Measurements from ENCODE around the gene SCNN1G. TPM values are rescaled to one million over a fixed set of nuclear protein-coding genes. Genes with fewer than 3 reads are reported as not detected.

Gene SCNN1G
- total RNA-seq, result 11.5 TPM
- polyA plus RNA-seq (ENCODE audit: insufficient read depth, low read depth, low replicate concordance), result 72.6 TPM
- long read RNA-seq, donor 1, partial matches to known transcripts, result 5 of 8 reads
- long read RNA-seq, donor 1, other reads (novel, unspliced or antisense), result 0 of 8 reads
- long read RNA-seq, donor 2, transcript SCNN1G-201 (13 exons, 3,507 nt), result major isoform, 7 of 7 reads
- long read RNA-seq, donor 2, partial matches to known transcripts, result 0 of 7 reads
- long read RNA-seq, donor 2, other reads (novel, unspliced or antisense), result 0 of 7 reads
- long read RNA-seq, donor 3, transcript SCNN1G-201 (13 exons, 3,507 nt), result major isoform, 10 of 25 reads
- long read RNA-seq, donor 3, partial matches to known transcripts, result 15 of 25 reads
- long read RNA-seq, donor 3, other reads (novel, unspliced or antisense), result 0 of 25 reads
- long read RNA-seq, donor 4, partial matches to known transcripts, result 0 of 2 reads
- long read RNA-seq, donor 4, other reads (novel, unspliced or antisense), result 0 of 2 reads
- long read RNA-seq, donor 5, result 0 reads
- long read RNA-seq, donor 6, partial matches to known transcripts, result 0 of 2 reads
- long read RNA-seq, donor 6, other reads (novel, unspliced or antisense), result 0 of 2 reads
- long read RNA-seq, donor 7, transcript SCNN1G-201 (13 exons, 3,507 nt), result major isoform, 9 of 13 reads
- long read RNA-seq, donor 7, partial matches to known transcripts, result 3 of 13 reads
- long read RNA-seq, donor 7, other reads (novel, unspliced or antisense), result 1 of 13 reads
- long read RNA-seq, donor 8, partial matches to known transcripts, result 23 of 26 reads
- long read RNA-seq, donor 8, other reads (novel, unspliced or antisense), result 0 of 26 reads
- long read RNA-seq, donor 9, result 0 reads
- long read RNA-seq, donor 10, transcript SCNN1G-201 (13 exons, 3,507 nt), result major isoform, 5 of 5 reads
- long read RNA-seq, donor 10, partial matches to known transcripts, result 0 of 5 reads
- long read RNA-seq, donor 10, other reads (novel, unspliced or antisense), result 0 of 5 reads

- Histone ChIP-seq H3K4me3 (ENCODE audit: low read length in 3 of 3) (peak within 1 kb of the TSS; percentile 49 to 58 (median 55)), H3K9ac (ENCODE audit: low read length in 3 of 3) (peak within 1 kb of the TSS in 2 of 3 donors; percentile 6 to 41), H3K36me3 (ENCODE audit: control insufficient read depth in 2 of 3, insufficient read depth in 3 of 3, low read length in 3 of 3) (no peaks in the 10 kb centered on the region), H3K27me3 (ENCODE audit: control insufficient read depth, insufficient read depth, low read length) (peaks cover 3% of the 10 kb centered on the region), H3K27ac (ENCODE audit: low read depth in 2 of 2, low read length in 2 of 2) (no peak within 1 kb of the TSS), H3K9me3 (ENCODE audit: control insufficient read depth in 2 of 3, insufficient read depth in 1 of 3, low read length in 3 of 3) (no peaks in the 10 kb centered on the region), H3K4me1 (ENCODE audit: control insufficient read depth in 2 of 3, insufficient read depth in 2 of 3, low read depth in 1 of 3, low read length in 3 of 3) (peaks cover 0 to 6% (median 0%) of the 10 kb centered on the region in 3 donors)
- TF ChIP-seq CTCF (IDR thresholded peaks at IDR 0.05; ENCODE audit: borderline replicate concordance, extremely low read depth, insufficient read depth), result no peak
- intact Hi-C loops (cut with DNase I), result no loop called here
- no peak for FAIRE-seq
- peak; percentile 55 to 73 (median 65) for DNase-seq
Observed at GRCh38 chr16:23182679-23183542, at the start of gene SCNN1G. Gene SCNN1G (plus strand): TSS chr16:23182745. CDS start chr16:23186272, 3,527 bp downstream.

- H3K36me3 ChIP-seq (ENCODE audit: control insufficient read depth in 2 of 3, insufficient read depth in 3 of 3, low read length in 3 of 3), result no peaks in the 10 kb centered on the region
- DNase-seq, result peak in 2 of 5 donors; percentile 27 to 60
- intact Hi-C loops (cut with DNase I), result no loop called here
- FAIRE-seq, result no peak
- H3K9ac ChIP-seq (ENCODE audit: low read length in 3 of 3), result peak overlapping the region in 1 of 3 donors; percentile 18
- no peaks in the 10 kb centered on the region for H3K27me3 ChIP-seq (ENCODE audit: control insufficient read depth, insufficient read depth, low read length)
- no peak for TF ChIP-seq CTCF (IDR thresholded peaks at IDR 0.05; ENCODE audit: borderline replicate concordance, extremely low read depth, insufficient read depth)
- peak overlapping the region in 1 of 2 donors; percentile 20 for H3K27ac ChIP-seq (ENCODE audit: low read depth in 2 of 2, low read length in 2 of 2)
- H3K9me3 ChIP-seq (ENCODE audit: control insufficient read depth in 2 of 3, insufficient read depth in 1 of 3, low read length in 3 of 3), result peaks cover 0 to 4% (median 0%) of the 10 kb centered on the region in 3 donors
- peak overlapping the region; percentile 3 to 26 (median 13) for H3K4me3 ChIP-seq (ENCODE audit: low read length in 3 of 3)
- H3K4me1 ChIP-seq (ENCODE audit: control insufficient read depth in 2 of 3, insufficient read depth in 2 of 3, low read depth in 1 of 3, low read length in 3 of 3), result peaks cover 3 to 15% (median 5%) of the 10 kb centered on the region in 3 donors
Observed at GRCh38 chr16:23132775-23133463, 49.6 kb upstream of the SCNN1G start.

- H3K9ac ChIP-seq (ENCODE audit: low read length in 3 of 3), result no peak overlapping the region
- H3K9me3 ChIP-seq (ENCODE audit: control insufficient read depth in 2 of 3, insufficient read depth in 1 of 3, low read length in 3 of 3), result peaks cover 0 to 4% (median 0%) of the 10 kb centered on the region in 3 donors
- peaks cover 3 to 12% (median 5%) of the 10 kb centered on the region in 3 donors for H3K4me1 ChIP-seq (ENCODE audit: control insufficient read depth in 2 of 3, insufficient read depth in 2 of 3, low read depth in 1 of 3, low read length in 3 of 3)
- no peaks in the 10 kb centered on the region for H3K36me3 ChIP-seq (ENCODE audit: control insufficient read depth in 2 of 3, insufficient read depth in 3 of 3, low read length in 3 of 3)
- intact Hi-C loops (cut with DNase I), result no loop called here
- no peak for TF ChIP-seq CTCF (IDR thresholded peaks at IDR 0.05; ENCODE audit: borderline replicate concordance, extremely low read depth, insufficient read depth)
- FAIRE-seq (no peak), DNase-seq (peak in 1 of 5 donors; percentile 41)
- H3K27me3 ChIP-seq (ENCODE audit: control insufficient read depth, insufficient read depth, low read length), result no peaks in the 10 kb centered on the region
- H3K4me3 ChIP-seq (ENCODE audit: low read length in 3 of 3), result no peak overlapping the region
- no peak overlapping the region for H3K27ac ChIP-seq (ENCODE audit: low read depth in 2 of 2, low read length in 2 of 2)
Observed at GRCh38 chr16:23134274-23134673, 48.3 kb upstream of the SCNN1G start.

All from kidney (tissue), 22 donors.